Spleen (tissue), 7 donors: Measurements from ENCODE around the gene GRID2.

Experiments used
- POLR2A ChIP-seq, 3 donors: fragments of 450-650 bp; IDR thresholded peaks; one replicate each; pipeline ENCODE4 v1.5.1; 2017; ENCODE audit warnings: antibody characterized with exemption in 3 of 3, mild to moderate bottlenecking in 1 of 3
- POLR2AphosphoS5 ChIP-seq, 3 donors: sonication (generic); formaldehyde crosslinking; IDR thresholded peaks; one replicate each; pipeline ENCODE4 v1.5.1; 2017; ENCODE audit warnings: antibody characterized with exemption in 3 of 3
- TF ChIP-seq, protein P1 (sequence below), 11 experiments: fragments of 200-600 bp in 7 of 11; fragments of 450-650 bp in 4 of 11; sonication (generic) in 4 of 11; IDR thresholded peaks in 8 of 11; conservative IDR thresholded peaks in 3 of 11; 1 replicate in 7 of 11; 2 replicates in 4 of 11; pipeline versions ENCODE4 v1.4.0 to v1.8.0; 2016 to 2021; ENCODE audit warnings: antibody characterized with exemption in 11 of 11, inconsistent platforms in 4 of 11, mild to moderate bottlenecking in 1 of 11
- donor health status: DM: no; HTN: no; CAD: no; lungs with moderate emphysema.
- donor health status: DM: no; HTN: no; CAD: no.
- donor health status: DM: no; HTN: no; CAD: no.

DNA sequence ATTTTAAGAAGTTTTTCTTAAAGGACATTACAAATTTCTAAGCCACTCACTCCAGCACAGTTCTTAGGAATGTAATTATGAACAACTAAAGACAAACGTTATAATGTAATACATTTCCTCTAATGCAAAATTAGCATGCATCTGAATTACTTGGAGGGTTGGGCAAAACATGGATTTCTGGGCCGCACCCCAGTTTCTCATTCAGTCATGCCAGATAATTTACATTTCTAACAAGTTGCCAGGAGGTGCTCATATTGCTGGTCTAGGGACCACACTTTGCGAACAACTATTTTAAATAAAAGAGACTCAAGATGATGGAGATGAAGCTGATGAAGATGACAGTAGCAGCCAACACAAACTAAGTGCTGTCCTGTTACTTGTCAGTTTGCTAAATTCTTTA is 840.1 kb downstream of the GRID2 start:
- TF ChIP-seq POLR2AphosphoS5 (IDR thresholded peaks at IDR 0.05), result no peak
- TF ChIP-seq, protein P1, sequence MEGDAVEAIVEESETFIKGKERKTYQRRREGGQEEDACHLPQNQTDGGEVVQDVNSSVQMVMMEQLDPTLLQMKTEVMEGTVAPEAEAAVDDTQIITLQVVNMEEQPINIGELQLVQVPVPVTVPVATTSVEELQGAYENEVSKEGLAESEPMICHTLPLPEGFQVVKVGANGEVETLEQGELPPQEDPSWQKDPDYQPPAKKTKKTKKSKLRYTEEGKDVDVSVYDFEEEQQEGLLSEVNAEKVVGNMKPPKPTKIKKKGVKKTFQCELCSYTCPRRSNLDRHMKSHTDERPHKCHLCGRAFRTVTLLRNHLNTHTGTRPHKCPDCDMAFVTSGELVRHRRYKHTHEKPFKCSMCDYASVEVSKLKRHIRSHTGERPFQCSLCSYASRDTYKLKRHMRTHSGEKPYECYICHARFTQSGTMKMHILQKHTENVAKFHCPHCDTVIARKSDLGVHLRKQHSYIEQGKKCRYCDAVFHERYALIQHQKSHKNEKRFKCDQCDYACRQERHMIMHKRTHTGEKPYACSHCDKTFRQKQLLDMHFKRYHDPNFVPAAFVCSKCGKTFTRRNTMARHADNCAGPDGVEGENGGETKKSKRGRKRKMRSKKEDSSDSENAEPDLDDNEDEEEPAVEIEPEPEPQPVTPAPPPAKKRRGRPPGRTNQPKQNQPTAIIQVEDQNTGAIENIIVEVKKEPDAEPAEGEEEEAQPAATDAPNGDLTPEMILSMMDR (IDR thresholded peaks at IDR 0.05 in 8 of 11, conservative IDR thresholded peaks at IDR 0.05 in 3 of 11), result no peak
- TF ChIP-seq POLR2A (IDR thresholded peaks at IDR 0.05), result no peak
